Measurements from ENCODE around the gene CSF2RB.

DNA sequence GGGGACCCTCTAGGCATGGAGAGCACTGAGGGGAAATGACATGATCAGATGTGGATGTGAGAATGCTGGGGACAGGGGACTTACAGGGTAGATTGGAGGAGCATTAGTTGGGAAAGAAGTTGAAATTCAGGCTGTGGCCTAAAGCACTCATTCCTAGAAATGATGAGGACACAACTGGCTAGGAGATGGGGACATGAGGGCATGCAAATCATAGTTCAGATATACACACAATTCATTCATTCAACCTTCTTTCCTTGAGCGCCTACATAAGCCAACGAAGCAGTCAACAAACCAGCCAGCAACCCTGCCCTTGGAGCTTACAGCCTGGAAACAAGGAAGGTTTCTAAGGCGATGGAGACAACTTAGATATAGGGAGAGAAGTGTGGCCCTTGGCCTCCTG is 14.2 kb downstream of the CSF2RB start:
- TF ChIP-seq POLR2A (IDR thresholded peaks at IDR 0.05; ENCODE audit: low read length) (no peak), GATA1 (IDR thresholded peaks at IDR 0.05; ENCODE audit: low read depth, low read length) (no peak)
